Measurements from ENCODE around the gene KCTD18. TPM values are rescaled to one million over a fixed set of nuclear protein-coding genes. Genes with fewer than 3 reads are reported as not detected.
A peak's percentile ranks its signal among the peaks of the same experiment; 100 is the strongest.

The KCTD18 gene
- total RNA-seq, 1 donor from 2014 or later, result 17.6 TPM

DNA sequence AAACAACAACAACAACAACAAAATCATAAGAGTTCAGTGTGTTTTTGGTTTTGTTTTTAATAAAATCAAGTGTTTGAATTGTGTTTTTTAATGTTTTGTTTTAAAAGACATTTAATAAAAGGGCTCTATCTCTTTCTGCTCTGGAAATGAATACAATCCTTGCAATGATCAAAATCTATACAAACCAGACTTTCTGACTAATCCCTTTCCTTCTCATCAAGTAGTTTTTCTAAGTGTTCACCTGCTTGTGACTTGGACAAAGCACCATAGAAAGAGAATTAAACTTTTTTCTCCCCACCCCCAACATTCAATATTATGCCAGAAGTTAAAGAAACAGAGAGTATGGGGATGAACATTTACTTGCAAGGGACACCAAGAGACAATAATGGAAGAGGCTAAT, 61.4 kb downstream of the KCTD18 start:
- no peak for DNase-seq (ENCODE audit: low spot score)
- H3K4me3 Mint-ChIP-seq (ENCODE audit: unreplicated experiment), result no peak overlapping the region
- TF ChIP-seq, protein P1, sequence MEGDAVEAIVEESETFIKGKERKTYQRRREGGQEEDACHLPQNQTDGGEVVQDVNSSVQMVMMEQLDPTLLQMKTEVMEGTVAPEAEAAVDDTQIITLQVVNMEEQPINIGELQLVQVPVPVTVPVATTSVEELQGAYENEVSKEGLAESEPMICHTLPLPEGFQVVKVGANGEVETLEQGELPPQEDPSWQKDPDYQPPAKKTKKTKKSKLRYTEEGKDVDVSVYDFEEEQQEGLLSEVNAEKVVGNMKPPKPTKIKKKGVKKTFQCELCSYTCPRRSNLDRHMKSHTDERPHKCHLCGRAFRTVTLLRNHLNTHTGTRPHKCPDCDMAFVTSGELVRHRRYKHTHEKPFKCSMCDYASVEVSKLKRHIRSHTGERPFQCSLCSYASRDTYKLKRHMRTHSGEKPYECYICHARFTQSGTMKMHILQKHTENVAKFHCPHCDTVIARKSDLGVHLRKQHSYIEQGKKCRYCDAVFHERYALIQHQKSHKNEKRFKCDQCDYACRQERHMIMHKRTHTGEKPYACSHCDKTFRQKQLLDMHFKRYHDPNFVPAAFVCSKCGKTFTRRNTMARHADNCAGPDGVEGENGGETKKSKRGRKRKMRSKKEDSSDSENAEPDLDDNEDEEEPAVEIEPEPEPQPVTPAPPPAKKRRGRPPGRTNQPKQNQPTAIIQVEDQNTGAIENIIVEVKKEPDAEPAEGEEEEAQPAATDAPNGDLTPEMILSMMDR (IDR thresholded peaks at IDR 0.05), result no peak

DNA sequence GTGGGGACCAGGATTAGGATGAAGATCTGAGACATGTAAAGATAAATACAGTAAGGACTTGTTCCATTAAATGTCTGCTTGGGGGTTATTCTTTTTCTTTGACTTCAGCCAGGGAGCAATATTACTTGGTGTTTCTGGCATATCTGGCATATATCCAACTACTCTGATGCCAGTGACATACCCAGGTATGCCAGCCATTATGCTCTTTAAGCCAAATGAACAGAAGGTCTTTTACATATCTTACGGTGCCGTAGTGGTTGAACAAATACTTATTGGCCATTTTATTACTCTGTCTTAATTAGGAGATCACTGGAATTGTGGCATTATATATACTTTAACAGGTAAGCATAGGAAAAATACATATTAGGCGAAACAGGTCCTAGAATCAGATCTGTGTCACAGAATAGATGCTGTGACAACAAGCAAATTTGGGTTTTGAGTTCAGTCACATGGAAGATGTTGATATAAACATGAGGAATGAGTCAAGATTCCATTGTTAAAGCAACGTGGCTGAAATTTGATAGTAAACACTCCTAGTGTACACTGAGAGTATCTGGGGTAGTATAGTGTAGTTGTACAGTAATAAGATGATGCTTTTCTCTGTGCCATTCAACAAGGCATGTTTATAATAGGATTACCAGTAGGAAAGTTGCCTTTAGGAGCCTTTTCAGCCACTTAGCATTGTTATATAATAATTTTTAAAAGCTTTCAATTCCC, 62.6 kb downstream of the KCTD18 start:
- Mint-ChIP-seq H3K9me3 (ENCODE audit: low read depth) (no peaks in the 10 kb centered on the region), H3K36me3 (ENCODE audit: low read depth) (peaks cover 29% of the 10 kb centered on the region), H3K27me3 (ENCODE audit: low read depth) (no peaks in the 10 kb centered on the region), H3K4me1 (ENCODE audit: low read depth) (peaks cover 7% of the 10 kb centered on the region), H3K27ac (ENCODE audit: unreplicated experiment) (peak overlapping the region; percentile 41), H3K4me3 (ENCODE audit: unreplicated experiment) (no peak overlapping the region)
- DNase-seq (ENCODE audit: low spot score), result no peak
- TF ChIP-seq, protein P1 (IDR thresholded peaks at IDR 0.05), result no peak

More for the DNA sequence above, 61.4 kb downstream of the KCTD18 start:
- H3K9me3 Mint-ChIP-seq (ENCODE audit: low read depth), result no peaks in the 10 kb centered on the region
- no peaks in the 10 kb centered on the region for H3K4me1 Mint-ChIP-seq (ENCODE audit: low read depth)
- no peaks in the 10 kb centered on the region for H3K27me3 Mint-ChIP-seq (ENCODE audit: low read depth)
- peak overlapping the region; percentile 59 for H3K27ac Mint-ChIP-seq (ENCODE audit: unreplicated experiment)
- H3K36me3 Mint-ChIP-seq (ENCODE audit: low read depth), result peaks cover 29% of the 10 kb centered on the region

DNA sequence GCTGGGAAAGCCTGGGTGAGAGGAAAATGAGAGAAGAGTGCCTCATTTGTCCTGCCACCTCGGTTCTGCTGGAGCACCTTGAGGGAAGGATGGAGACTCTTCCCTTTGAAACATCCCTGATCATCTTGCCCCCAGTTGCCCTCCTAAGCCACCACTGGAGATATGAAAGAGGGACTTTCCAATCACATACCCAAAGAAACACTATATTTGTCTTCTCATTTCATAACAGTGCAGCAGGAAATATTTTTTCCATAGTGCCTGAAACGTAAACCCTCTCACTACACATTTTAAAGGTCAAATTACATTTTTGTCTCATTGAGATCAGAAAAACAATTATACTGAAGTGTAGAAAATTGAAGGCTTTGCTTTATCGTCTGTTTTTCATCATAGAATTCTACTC, 63.3 kb downstream of the KCTD18 start:
- Mint-ChIP-seq H3K27me3 (ENCODE audit: low read depth) (no peaks in the 10 kb centered on the region), H3K36me3 (ENCODE audit: low read depth) (peaks cover 33% of the 10 kb centered on the region), H3K4me3 (ENCODE audit: unreplicated experiment) (no peak overlapping the region), H3K4me1 (ENCODE audit: low read depth) (peaks cover 9% of the 10 kb centered on the region), H3K9me3 (ENCODE audit: low read depth) (no peaks in the 10 kb centered on the region), H3K27ac (ENCODE audit: unreplicated experiment) (peak overlapping the region; percentile 28)
- TF ChIP-seq, protein P1 (IDR thresholded peaks at IDR 0.05), result no peak
- no peak for DNase-seq (ENCODE audit: low spot score)

DNA sequence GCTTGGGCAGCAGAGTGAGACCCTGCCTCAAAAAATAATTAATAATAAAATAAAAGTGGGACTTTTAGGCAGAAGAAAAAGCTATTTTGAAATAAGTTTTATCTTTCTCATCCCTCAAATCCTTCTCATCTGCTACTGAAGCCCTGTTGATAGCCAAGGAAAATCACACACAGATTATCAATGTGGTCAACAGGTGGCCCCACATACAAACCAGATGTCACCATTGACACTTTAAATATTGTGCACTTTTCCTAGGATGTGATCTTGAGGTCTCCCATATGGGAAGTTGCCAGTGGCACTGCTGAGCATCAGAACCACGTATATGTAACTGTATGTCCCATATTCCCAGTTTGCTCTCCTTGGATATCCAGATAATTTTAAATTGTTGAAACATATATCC, 64.6 kb downstream of the KCTD18 start:
- no peak overlapping the region for H3K27ac Mint-ChIP-seq (ENCODE audit: unreplicated experiment)
- H3K9me3 Mint-ChIP-seq (ENCODE audit: low read depth), result no peaks in the 10 kb centered on the region

DNA sequence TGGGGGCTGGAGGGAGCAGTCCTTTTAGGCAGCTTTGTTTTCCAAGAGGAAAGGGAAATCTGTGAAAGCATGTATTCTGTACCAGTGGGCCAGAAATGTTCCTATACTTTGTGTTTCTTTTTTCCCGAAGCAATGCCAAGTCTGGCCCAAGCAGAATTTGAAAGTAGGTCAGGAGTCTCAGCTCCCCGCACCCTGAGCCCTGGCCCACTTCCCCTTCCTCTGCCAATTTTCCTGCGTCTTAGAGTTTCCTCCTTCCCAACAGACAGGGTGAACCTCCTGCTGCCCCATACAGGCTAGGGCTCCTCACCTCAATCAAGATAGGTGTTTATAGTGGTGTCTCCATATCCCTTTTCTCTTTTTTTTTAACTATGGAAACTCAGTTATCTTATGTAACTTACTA, 65.3 kb downstream of the KCTD18 start:
- H3K4me3 Mint-ChIP-seq (ENCODE audit: unreplicated experiment), result no peak overlapping the region
- H3K9me3 Mint-ChIP-seq (ENCODE audit: low read depth), result no peaks in the 10 kb centered on the region
- no peaks in the 10 kb centered on the region for H3K27me3 Mint-ChIP-seq (ENCODE audit: low read depth)
- no peak for DNase-seq (ENCODE audit: low spot score)
- peaks cover 46% of the 10 kb centered on the region for H3K36me3 Mint-ChIP-seq (ENCODE audit: low read depth)
- no peak overlapping the region for H3K27ac Mint-ChIP-seq (ENCODE audit: unreplicated experiment)
- TF ChIP-seq, protein P1 (IDR thresholded peaks at IDR 0.05), result no peak
- peaks cover 9% of the 10 kb centered on the region for H3K4me1 Mint-ChIP-seq (ENCODE audit: low read depth)

More for the DNA sequence above, 64.6 kb downstream of the KCTD18 start:
- Mint-ChIP-seq H3K36me3 (ENCODE audit: low read depth) (peaks cover 40% of the 10 kb centered on the region), H3K4me1 (ENCODE audit: low read depth) (peaks cover 9% of the 10 kb centered on the region), H3K27me3 (ENCODE audit: low read depth) (no peaks in the 10 kb centered on the region), H3K4me3 (ENCODE audit: unreplicated experiment) (no peak overlapping the region)
- DNase-seq (ENCODE audit: low spot score), result no peak
- TF ChIP-seq, protein P1 (IDR thresholded peaks at IDR 0.05), result no peak
